CD4-positive, alpha-beta T cell (primary cell): ENCODE results near the gene LTO1. TPM values are rescaled to one million over a fixed set of nuclear protein-coding genes. Genes with fewer than 3 reads are reported as not detected.

Source experiments
- ATAC-seq: fragments of 200-7000 bp; cut with Tn5 transposase; one replicate; pipeline ENCODE4 v1.10.0; 2022; ENCODE audit warnings: mild to moderate bottlenecking; ENCODE audit not compliant: poor library complexity
- CTCF ChIA-PET: fragments of 350-600 bp; sonication (Branson Sonifier 250); formaldehyde crosslinking; loops from one replicate; lab custom pipeline; 2021; ENCODE audit warnings: antibody characterized with exemption, inconsistent platforms; lab: Charles Lee
- POLR2A ChIA-PET: fragments of 350-600 bp; sonication (Branson Sonifier 250); formaldehyde crosslinking; loops from one replicate; lab custom pipeline; 2021; ENCODE audit warnings: antibody characterized with exemption, inconsistent platforms; lab: Charles Lee
- DNase-seq, 14 experiments: peaks; one replicate each; pipeline ENCODE4 v3.0.0-alpha.2; 2013 to 2020; ENCODE audit warnings: mixed read lengths in 2 of 14
- H3K27ac ChIP-seq, 2 donors: one replicate each; pipeline versions ENCODE4 v1.5.1 to v1.7.0; 2013; ENCODE audit warnings: low read length in 2 of 2, low read depth in 1 of 2, mild to moderate bottlenecking in 1 of 2
- H3K27me3 ChIP-seq, 2 experiments: 1 replicate in 1 of 2; 2 replicates in 1 of 2; pipeline versions ENCODE4 v1.6.1 to v1.7.0; 2013; ENCODE audit warnings: low read length in 2 of 2, control low read depth in 1 of 2, mild to moderate bottlenecking in 1 of 2, moderate library complexity in 1 of 2; ENCODE audit not compliant: insufficient read depth in 2 of 2, control insufficient read depth in 1 of 2
- H3K36me3 ChIP-seq: one replicate; pipeline ENCODE4 v1.6.1; 2013; ENCODE audit warnings: low read length, control low read depth; ENCODE audit not compliant: insufficient read depth
- H3K4me1 ChIP-seq: one replicate; pipeline ENCODE4 v1.6.1; 2013; ENCODE audit warnings: low read length, control low read depth; ENCODE audit not compliant: insufficient read depth
- H3K4me3 ChIP-seq: one replicate; pipeline ENCODE4 v1.5.1; 2013; ENCODE audit warnings: mild to moderate bottlenecking, low read length, moderate library complexity
- H3K9me3 ChIP-seq, 2 experiments: 1 replicate in 1 of 2; 2 replicates in 1 of 2; pipeline versions ENCODE4 v1.6.1 to v1.7.0; 2013; ENCODE audit warnings: low read length in 2 of 2, mild to moderate bottlenecking in 2 of 2, control low read depth in 1 of 2, moderate library complexity in 1 of 2; ENCODE audit not compliant: control insufficient read depth in 1 of 2, insufficient read depth in 1 of 2
- H3K27ac Mint-ChIP-seq: one replicate; pipeline ENCODE4 v1.8.0; 2020; ENCODE audit warnings: mixed read lengths
- H3K27me3 Mint-ChIP-seq: one replicate; pipeline ENCODE4 v1.8.0; 2021; ENCODE audit warnings: mixed read lengths
- H3K36me3 Mint-ChIP-seq: one replicate; pipeline ENCODE4 v1.8.0; 2021; ENCODE audit warnings: low read depth, mixed read lengths
- H3K4me1 Mint-ChIP-seq: one replicate; pipeline ENCODE4 v1.8.0; 2021; ENCODE audit warnings: low read depth, mixed read lengths
- H3K4me3 Mint-ChIP-seq: one replicate; pipeline ENCODE4 v1.8.0; 2020; ENCODE audit warnings: mild to moderate bottlenecking, mixed read lengths
- H3K9me3 Mint-ChIP-seq: one replicate; pipeline ENCODE4 v1.8.0; 2020; ENCODE audit warnings: mixed read lengths
- CTCF ChIP-seq: fragments of 200-600 bp; IDR thresholded peaks from one replicate; pipeline ENCODE4 v1.8.0; 2022; ENCODE audit warnings: antibody characterized with exemption, mild to moderate bottlenecking
- intact Hi-C, 2 experiments: fragments of 100-400 bp; cut with DNase I in 1 of 2; cut with micrococcal nuclease in 1 of 2; formaldehyde crosslinking; loops; one replicate each; pipeline versions ENCODE4 v1.15.1 to v1.9.0; 2023 to 2025; cut with DNase I, micrococcal nuclease
- total RNA-seq, 174 experiments: library from RNA in 2 of 174; stranded (reverse) in 2 of 174; gene quantifications; one replicate each; pipeline ENCODE4 v1.2.3 and lab custom pipeline; 2021 to 2026

Gene LTO1
- total RNA-seq, 2 experiments from 2014 or later, result 33.5 to 35.5 TPM

DNA sequence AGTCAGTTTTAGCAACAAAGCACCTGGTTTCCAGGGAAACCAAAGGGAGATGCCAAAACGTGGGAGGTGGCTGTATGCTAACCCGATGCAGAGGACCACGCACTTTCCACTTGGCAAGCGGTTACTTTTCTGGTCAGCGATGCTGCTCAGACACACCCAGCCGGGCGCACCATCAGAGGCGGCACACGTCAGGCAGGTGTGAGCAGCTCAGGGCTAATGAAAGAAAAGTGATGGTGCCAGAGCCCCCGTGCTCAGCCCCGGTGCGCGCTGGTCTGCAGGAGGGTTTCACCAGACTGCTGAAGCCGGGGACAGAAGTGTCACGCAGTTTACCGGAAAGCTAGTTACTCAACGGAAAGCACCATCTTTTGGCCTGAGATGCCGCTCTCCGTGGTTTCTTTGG, 5.7 kb downstream of the LTO1 start:
- Histone ChIP-seq H3K36me3 (peaks cover 64% of the 10 kb centered on the region), H3K9me3 (no peaks in the 10 kb centered on the region), H3K4me3 (no peak overlapping the region), H3K27ac (no peak overlapping the region), H3K27me3 (no peaks in the 10 kb centered on the region), H3K4me1 (peaks cover 21% of the 10 kb centered on the region)
- Mint-ChIP-seq H3K4me3 (no peak overlapping the region), H3K27ac (no peak overlapping the region), H3K27me3 (no peaks in the 10 kb centered on the region), H3K4me1 (peaks cover 33% of the 10 kb centered on the region), H3K36me3 (peaks cover 67% of the 10 kb centered on the region), H3K9me3 (no peaks in the 10 kb centered on the region)
- DNase-seq (no peak), ATAC-seq (no peak)
- CTCF ChIA-PET, result interaction anchor here (2.2 kb wide), 1 partner anchor 10 kb away, joined by 13 read pairs; no protein-coding TSS in a partner anchor
- TF ChIP-seq CTCF, result no peak
- POLR2A ChIA-PET, result no interaction called here
- intact Hi-C loops, result no loop called here

- ChIA-PET CTCF (no interaction called here), POLR2A (no interaction called here)
- no peak for ATAC-seq
- Histone ChIP-seq H3K27me3 (no peaks in the 10 kb centered on the region), H3K9me3 (no peaks in the 10 kb centered on the region), H3K27ac (no peak overlapping the region), H3K4me1 (peaks cover 5% of the 10 kb centered on the region), H3K4me3 (no peak overlapping the region), H3K36me3 (peaks cover 68% of the 10 kb centered on the region)
- no peak for DNase-seq
- no peak overlapping the region for H3K27ac Mint-ChIP-seq
- intact Hi-C loops, result no loop called here
- TF ChIP-seq CTCF, result no peak
- H3K9me3 Mint-ChIP-seq, result no peaks in the 10 kb centered on the region
- H3K27me3 Mint-ChIP-seq, result no peaks in the 10 kb centered on the region
- no peak overlapping the region for H3K4me3 Mint-ChIP-seq
- H3K36me3 Mint-ChIP-seq, result peaks cover 78% of the 10 kb centered on the region
- H3K4me1 Mint-ChIP-seq, result peaks cover 21% of the 10 kb centered on the region
These were observed 7.2 kb downstream of the LTO1 start for GRCh38 chr11:69667619-69668604.

GRCh38 chr11:69666752-69667536, 8.2 kb downstream of the LTO1 start:
- Histone ChIP-seq H3K4me3 (no peak overlapping the region), H3K36me3 (peaks cover 59% of the 10 kb centered on the region), H3K4me1 (peaks cover 2% of the 10 kb centered on the region), H3K9me3 (no peaks in the 10 kb centered on the region), H3K27ac (no peak overlapping the region), H3K27me3 (no peaks in the 10 kb centered on the region)
- Mint-ChIP-seq H3K4me1 (peaks cover 12% of the 10 kb centered on the region), H3K27me3 (no peaks in the 10 kb centered on the region), H3K36me3 (peaks cover 78% of the 10 kb centered on the region), H3K27ac (no peak overlapping the region), H3K4me3 (no peak overlapping the region), H3K9me3 (no peaks in the 10 kb centered on the region)
- intact Hi-C loops, result no loop called here
- no peak for TF ChIP-seq CTCF
- CTCF ChIA-PET, result no interaction called here
- ATAC-seq (no peak), DNase-seq (no peak)
- POLR2A ChIA-PET, result no interaction called here
